Stimulated activated CD4-positive, alpha-beta T cell treated with anti-CD3 and anti-CD28 coated beads, Interleukin-1b, Interleukin-23, amount 100 ng/mL, for 24 hours (primary cell): Measurements from ENCODE around the gene SNX32.
"Not testable (repeated sequence)": the region's sequence is repeated elsewhere in the genome, so short reads cannot be mapped to it uniquely, and the experiment has no call there.

Source experiments
- DNase-seq, 4 experiments: peaks; one replicate each; pipeline ENCODE4 v3.0.0-alpha.2; 2020; ENCODE audit warnings: low read depth in 4 of 4, low spot score in 1 of 4

Gene SNX32

GRCh38 chr11:65883058-65883761 lies 49.4 kb downstream of the SNX32 start:
- no peak for DNase-seq

- DNase-seq = no peak
Measured at GRCh38 chr11:65883786-65884715, 50.3 kb downstream of the SNX32 start.

- DNase-seq = peak in 3 of 4 experiments; percentile 64 to 70 (median 67)
Measured at GRCh38 chr11:65884716-65885092, 50.9 kb downstream of the SNX32 start.

- DNase-seq = no peak
Measured at GRCh38 chr11:65885231-65885630, 51.5 kb downstream of the SNX32 start.

- DNase-seq = no peak
Measured at GRCh38 chr11:65885808-65886536, 52.2 kb downstream of the SNX32 start.

GRCh38 chr11:65886826-65887722 lies 53.3 kb downstream of the SNX32 start:
- no peak for DNase-seq

- no peak for DNase-seq
Measured at GRCh38 chr11:65887723-65888162, 54.0 kb downstream of the SNX32 start.

- DNase-seq = peak; percentile 88 to 97 (median 94)
Measured at GRCh38 chr11:65888163-65888814, 54.5 kb downstream of the SNX32 start, which contains the start of gene FIBP. FIBP (minus strand) TSS chr11:65888471; CDS start chr11:65888418, 53 bp downstream.

GRCh38 chr11:65890324-65891218 lies 56.8 kb downstream of the SNX32 start, which contains the start of gene CCDC85B:
CCDC85B (plus strand) TSS chr11:65890673; CDS start chr11:65890784, 111 bp downstream.
- peak; percentile 94 to 99 (median 96) for DNase-seq

GRCh38 chr11:65891219-65892136 lies 57.7 kb downstream of the SNX32 start:
- no peak for DNase-seq

GRCh38 chr11:65892137-65892540 lies 58.4 kb downstream of the SNX32 start:
- DNase-seq = not testable (repeated sequence)

- no peak for DNase-seq
Measured at GRCh38 chr11:65892661-65893317, 59.0 kb downstream of the SNX32 start.

GRCh38 chr11:65894034-65894591 lies 60.4 kb downstream of the SNX32 start:
- DNase-seq = no peak

- no peak for DNase-seq
Measured at GRCh38 chr11:65895482-65895981, 61.8 kb downstream of the SNX32 start.

- DNase-seq = no peak
Measured at GRCh38 chr11:65896034-65896999, 62.6 kb downstream of the SNX32 start.
